GM21360 (cell line): ENCODE data around the gene AGAP2.
"Not testable (repeated sequence)": the region's sequence is repeated elsewhere in the genome, so short reads cannot be mapped to it uniquely, and the experiment has no call there.

Experiments used
- ATAC-seq: cut with Tn5 transposase; IDR thresholded peaks from one replicate; pipeline ENCODE4 v1.9.1; 2021; ENCODE audit warnings: mild to moderate bottlenecking, moderate library complexity; ENCODE audit not compliant: unreplicated experiment

AGAP2 gene

GRCh38 chr12:57724936-57725740 is 13.4 kb downstream of the AGAP2 start:
- ATAC-seq: no peak

- ATAC-seq: no peak
Measured at GRCh38 chr12:57724003-57724935, 14.3 kb downstream of the AGAP2 start.

- no peak for ATAC-seq
Measured at GRCh38 chr12:57723630-57723962, 14.9 kb downstream of the AGAP2 start.

GRCh38 chr12:57722716-57723629 is 15.6 kb downstream of the AGAP2 start:
- ATAC-seq: no peak

GRCh38 chr12:57721846-57722608 is 16.5 kb downstream of the AGAP2 start:
- ATAC-seq: not testable (repeated sequence)

- no peak for ATAC-seq
Measured at GRCh38 chr12:57720606-57721595, 17.6 kb downstream of the AGAP2 start.

GRCh38 chr12:57719777-57720605 is 18.6 kb downstream of the AGAP2 start:
- no peak for ATAC-seq

- ATAC-seq: no peak
Measured at GRCh38 chr12:57718641-57719528, 19.7 kb downstream of the AGAP2 start.

- ATAC-seq: no peak
Measured at GRCh38 chr12:57717846-57718640, 20.5 kb downstream of the AGAP2 start.

- no peak for ATAC-seq
Measured at GRCh38 chr12:57717131-57717530, 21.4 kb downstream of the AGAP2 start.

- ATAC-seq: no peak
Measured at GRCh38 chr12:57716305-57716704, 22.2 kb downstream of the AGAP2 start.

- ATAC-seq: no peak
Measured at GRCh38 chr12:57715786-57716185, 22.8 kb downstream of the AGAP2 start.

GRCh38 chr12:57715036-57715748 is 23.4 kb downstream of the AGAP2 start:
- ATAC-seq: not testable (repeated sequence)

- no peak for ATAC-seq
Measured at GRCh38 chr12:57713209-57713608, 25.3 kb downstream of the AGAP2 start.

GRCh38 chr12:57712701-57713100 is 25.8 kb downstream of the AGAP2 start:
- no peak for ATAC-seq

- no peak for ATAC-seq
Measured at GRCh38 chr12:57708296-57708695, 30.2 kb downstream of the AGAP2 start.
